Right renal cortex interstitium (tissue), 3 donors: ENCODE results near the gene SKAP2. TPM values are rescaled to one million over a fixed set of nuclear protein-coding genes. Genes with fewer than 3 reads are reported as not detected.
"Not testable (repeated sequence)": the region's sequence is repeated elsewhere in the genome, so short reads cannot be mapped to it uniquely, and the experiment has no call there.

Source experiments
- DNase-seq, 3 donors: peaks; one replicate each; pipeline ENCODE4 v3.0.0-alpha.2; 2013; ENCODE audit warnings: low read depth in 3 of 3, low spot score in 2 of 3
- polyA plus RNA-seq, 3 donors: library from polyadenylated mRNA; unstranded; fragments of 120-200 nt; gene quantifications; one replicate each; pipeline ENCODE4 v1.2.1, GENCODE V29; 2013; ENCODE audit not compliant: insufficient read length in 3 of 3

Gene SKAP2
- polyA plus RNA-seq, 3 donors: 26.0 to 29.5 (median 27.3) TPM

GRCh38 chr7:26857506-26858240 lies 6.7 kb downstream of the SKAP2 start:
- no peak for DNase-seq

DNA sequence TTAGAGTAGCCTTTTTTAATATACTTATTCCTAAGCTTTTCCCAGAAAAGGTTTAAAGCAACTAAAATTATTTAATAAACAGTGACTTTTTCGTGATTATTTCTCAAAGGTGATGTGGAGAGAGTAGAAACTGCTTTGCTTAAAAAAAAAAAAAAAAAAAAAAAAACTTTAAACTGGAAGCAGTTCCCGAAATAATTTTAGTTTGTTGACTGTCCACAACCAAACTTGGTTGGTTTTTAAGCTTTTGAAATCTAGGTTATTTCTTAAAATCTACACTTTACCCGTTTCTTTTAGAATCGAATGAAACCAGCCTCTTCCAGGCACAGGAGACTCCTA lies 7.3 kb downstream of the SKAP2 start:
- no peak for DNase-seq

- DNase-seq: no peak
Measured at GRCh38 chr7:26856176-26856985, 8.0 kb downstream of the SKAP2 start.

GRCh38 chr7:26854876-26855855 lies 9.2 kb downstream of the SKAP2 start:
- DNase-seq: no peak

DNA sequence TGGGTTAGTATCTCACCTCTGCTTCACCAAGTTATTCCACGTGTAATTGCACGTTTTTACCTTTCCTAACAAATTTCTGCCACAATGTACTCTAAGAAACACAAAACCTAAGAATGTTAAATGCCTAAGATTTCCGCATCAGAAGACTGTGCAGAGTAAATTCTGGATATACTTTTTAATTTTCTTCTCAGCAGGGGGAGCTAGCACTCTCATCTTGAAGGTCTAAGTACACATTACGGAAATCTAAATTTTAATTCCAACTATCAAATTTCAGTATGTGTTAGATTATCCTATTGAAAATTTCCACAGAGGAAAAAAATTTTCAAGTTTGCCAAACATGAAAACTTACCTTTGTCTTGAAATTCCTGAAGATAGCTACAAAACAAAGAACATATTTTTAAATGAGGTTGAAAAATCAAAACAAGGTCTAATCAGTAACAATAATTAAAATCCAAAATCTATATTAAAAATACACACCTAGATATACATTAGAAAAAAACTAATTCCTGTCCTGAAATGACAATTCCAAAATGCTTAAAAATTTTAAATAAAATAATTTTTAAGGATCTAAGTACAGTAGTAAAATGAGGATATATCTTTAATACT lies 10.5 kb downstream of the SKAP2 start:
- DNase-seq: no peak

DNA sequence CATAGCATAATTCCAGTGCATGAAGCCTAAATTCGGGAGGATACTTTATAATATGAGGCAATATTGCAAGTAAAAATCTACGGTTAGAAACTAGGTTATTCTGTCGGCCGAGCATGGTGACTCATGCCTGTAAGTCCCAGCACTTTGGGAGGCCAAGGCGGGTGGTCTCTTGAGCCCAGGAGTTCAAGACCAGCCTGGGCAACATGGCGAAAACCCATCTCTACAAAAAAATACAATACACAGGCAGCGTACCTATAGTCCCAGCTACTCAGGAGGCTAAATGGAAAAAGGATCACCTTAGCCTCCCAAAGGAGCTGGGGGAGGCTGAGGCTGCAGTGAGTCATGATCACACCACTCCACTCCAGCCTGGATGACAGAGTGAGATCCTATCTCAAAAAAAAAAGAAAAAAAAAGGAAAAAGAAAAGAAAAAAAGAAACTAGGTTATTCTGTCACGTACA lies 14.2 kb downstream of the SKAP2 start:
- DNase-seq: no peak

DNA sequence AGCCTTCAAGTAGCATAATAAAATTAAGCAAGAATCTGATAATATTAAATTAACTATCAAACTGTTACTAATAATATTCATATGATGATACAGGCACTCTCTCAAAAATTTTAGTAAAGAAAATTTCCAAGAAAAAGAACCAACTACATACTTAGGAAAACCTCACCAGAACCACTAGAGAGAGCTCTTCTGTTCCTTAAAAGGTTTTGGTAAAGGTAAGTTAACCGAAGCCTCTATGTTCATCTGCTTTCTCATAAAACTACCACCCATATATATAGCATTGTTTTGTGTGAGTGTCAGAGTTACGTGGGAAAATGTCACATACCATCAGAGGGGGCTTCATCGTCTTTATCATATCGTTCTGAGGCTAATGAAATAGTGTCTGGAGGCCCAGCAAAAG lies 20.7 kb downstream of the SKAP2 start:
- DNase-seq: no peak

- no peak for DNase-seq
Measured at GRCh38 chr7:26842897-26843296, 21.5 kb downstream of the SKAP2 start.

DNA sequence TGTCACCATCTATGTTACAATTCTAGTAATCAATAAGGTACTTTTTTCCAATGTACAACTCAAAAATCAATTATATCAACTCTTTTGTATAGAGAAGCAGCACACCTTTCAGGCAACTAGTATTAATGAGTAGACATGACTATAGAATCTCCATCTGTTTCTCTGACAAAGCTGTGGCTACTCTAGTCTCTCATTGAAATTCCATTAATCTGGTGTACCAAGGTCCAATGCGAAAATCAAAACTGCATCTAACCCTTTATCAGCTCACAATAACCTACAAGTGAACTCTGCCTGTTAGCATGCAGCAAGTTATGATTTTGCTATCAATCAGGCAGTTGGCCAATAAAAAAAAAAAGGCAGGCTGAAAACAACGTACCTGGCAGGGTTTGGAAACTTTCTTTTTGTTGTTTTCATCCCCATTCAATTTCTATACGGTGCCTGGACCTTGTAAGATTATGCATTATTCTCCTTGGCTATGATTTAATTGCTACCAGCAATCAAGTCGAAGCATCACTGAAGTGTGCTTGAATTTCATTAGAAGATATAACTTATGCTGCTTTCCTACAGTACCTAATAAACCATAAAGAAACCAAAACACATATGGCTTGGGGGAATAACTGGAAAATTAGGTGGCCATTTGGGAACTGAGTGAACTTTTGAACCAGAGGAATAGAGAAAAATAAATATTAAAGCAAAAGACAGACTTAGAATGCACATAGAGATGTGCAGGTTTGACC lies 23.2 kb downstream of the SKAP2 start:
- no peak for DNase-seq

- not testable (repeated sequence) for DNase-seq
Measured at GRCh38 chr7:26836793-26837192, 27.6 kb downstream of the SKAP2 start.

DNA sequence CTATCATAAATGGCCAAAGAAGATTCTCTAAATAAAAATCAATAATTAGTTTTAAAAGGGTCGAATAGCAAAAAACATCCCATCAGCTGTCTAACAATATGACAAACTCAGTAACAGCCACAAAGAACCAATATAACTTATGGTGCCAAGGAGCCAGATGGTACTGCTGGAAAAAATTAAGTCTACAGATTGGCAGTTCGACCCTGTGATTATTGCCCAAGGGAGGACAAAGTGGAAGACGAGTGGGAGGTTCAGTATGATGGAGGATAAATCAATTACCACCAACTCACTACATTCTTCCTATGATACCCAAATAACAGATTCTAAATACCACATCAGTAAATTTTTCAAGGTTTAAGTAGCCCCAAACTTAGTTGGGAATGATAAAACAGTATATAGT lies 49.0 kb downstream of the SKAP2 start:
- no peak for DNase-seq

DNA sequence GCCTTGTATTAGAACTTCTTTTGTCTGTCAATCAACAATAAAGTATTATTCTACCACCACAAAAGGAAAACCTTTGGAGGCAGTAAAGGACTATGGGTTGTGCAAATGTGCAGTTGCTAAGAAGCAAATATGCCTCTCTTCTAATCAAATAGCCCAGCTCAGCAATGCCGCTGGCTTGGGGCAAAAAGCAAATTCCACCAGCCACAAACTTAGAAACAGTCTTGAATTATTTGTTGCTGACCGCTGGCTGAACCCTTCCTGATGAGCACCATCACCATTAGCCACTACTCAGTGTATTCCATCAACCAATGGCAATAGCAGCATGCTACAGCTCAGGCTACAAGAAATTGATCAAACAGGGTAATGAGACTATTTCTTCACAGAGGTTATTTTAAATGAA lies 51.0 kb downstream of the SKAP2 start:
- peak in 1 of 3 donors; percentile 16 for DNase-seq

GRCh38 chr7:26794541-26794940 lies 69.8 kb downstream of the SKAP2 start:
- DNase-seq: no peak

DNA sequence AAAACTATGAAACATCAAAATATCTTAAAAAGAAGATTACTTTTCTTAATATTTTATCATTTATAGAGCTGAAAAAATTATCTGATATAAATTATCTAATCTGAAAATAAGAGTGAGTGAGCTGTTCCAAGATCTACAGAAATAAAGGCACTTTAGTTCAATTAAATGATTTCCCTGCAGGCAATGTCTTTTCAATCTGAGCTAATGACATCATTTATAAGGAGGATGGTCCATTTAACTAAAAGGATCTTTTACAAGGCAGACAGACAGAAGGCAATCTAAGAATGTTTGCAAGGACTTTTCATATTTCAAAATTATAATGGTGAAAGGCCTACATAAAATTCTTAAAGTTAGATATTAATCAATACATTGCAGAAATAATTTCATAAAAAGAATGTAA lies 71.8 kb downstream of the SKAP2 start:
- DNase-seq: no peak

DNA sequence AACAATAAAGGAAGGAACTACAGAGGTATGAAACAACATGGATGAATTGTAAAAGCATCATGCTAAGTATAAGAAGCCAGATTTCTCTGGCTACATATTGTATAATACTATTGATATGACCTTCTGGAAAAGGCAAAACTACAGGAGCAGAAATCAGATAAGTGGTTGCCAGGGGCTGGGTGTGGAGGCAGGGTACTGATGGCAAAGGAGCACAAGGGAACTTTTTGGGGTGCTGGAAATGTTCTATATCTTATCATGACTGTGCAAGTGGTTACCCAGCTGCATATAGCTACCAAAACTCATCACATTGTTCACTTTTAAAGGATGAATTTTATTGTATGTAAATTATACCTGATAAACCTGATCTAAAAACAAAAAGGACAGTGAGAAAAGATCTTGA lies 72.4 kb downstream of the SKAP2 start:
- DNase-seq: no peak

DNA sequence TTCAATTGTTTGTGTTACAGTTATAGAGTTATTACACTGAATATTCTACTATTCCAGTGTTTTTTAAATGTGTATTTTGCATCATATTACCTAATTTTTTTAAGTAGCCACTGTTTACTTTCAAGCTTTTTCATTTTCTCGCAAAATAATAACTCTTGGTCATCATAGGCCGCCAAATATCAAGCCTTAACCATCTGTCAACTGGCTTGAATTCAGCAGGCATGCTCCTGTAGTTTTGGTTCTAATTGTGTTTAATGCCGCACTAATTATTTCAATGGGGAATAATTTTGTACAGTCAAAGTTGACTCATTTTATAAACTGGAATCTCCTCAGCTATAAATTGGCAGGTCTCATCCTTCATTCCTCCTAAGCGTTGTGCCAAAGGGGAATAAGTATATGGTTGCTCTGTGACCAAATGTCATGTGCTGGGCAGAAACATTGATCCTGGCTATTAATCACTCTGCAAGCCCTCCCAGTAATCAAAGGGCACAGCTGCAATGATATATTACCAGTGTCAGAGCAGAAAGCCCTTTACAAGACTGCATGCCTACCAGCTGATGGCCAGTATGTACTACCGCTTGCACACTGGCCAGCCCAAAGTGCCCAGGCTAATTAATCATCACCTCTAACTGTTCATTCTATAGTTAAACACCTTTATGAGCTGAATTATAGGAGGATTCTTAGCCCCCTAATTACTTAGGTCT lies 74.8 kb downstream of the SKAP2 start:
- no peak for DNase-seq

GRCh38 chr7:26787701-26788100 lies 76.7 kb downstream of the SKAP2 start:
- no peak for DNase-seq

DNA sequence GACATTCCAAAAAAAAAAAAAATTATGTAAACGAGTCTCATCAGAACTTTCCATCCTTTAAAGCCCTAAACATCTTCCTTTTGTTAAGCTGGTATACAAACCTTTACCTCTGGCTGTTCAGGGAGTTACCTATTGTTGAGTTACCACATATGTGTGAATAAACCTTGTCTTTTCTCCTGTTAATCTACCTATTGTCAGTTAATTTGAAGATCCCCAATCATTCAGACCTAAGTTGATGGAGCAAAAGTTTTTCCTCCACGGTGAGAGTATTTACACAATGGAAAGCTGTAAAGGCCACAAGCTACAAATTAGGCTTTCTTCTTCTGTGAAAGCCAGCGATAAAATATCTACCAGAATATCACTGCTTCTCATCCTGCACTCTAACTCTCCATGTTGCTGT lies 80.3 kb downstream of the SKAP2 start:
- no peak for DNase-seq

- no peak for DNase-seq
Measured at GRCh38 chr7:26782501-26782900, 81.9 kb downstream of the SKAP2 start.
